Dendritic cell treated with granulocyte-macrophage colony-stimulating factor and Interleukin-4, amounts not matched to agents 40 ng/mL and 50 ng/mL, for 4 days (primary cell): ENCODE results near the gene HMCN1.

Experiments used
- H3K27ac Mint-ChIP-seq: one replicate; pipeline ENCODE4 v1.8.0; 2022; ENCODE audit warnings: mild to moderate bottlenecking, mixed read lengths
- H3K27me3 Mint-ChIP-seq: one replicate; pipeline ENCODE4 v1.8.0; 2022; ENCODE audit warnings: mild to moderate bottlenecking, mixed read lengths
- H3K36me3 Mint-ChIP-seq: one replicate; pipeline ENCODE4 v1.8.0; 2022; ENCODE audit warnings: low read depth, mixed read lengths
- H3K4me1 Mint-ChIP-seq: one replicate; pipeline ENCODE4 v1.8.0; 2022; ENCODE audit warnings: low read depth, mixed read lengths
- H3K4me3 Mint-ChIP-seq: one replicate; pipeline ENCODE4 v1.8.0; 2022; ENCODE audit warnings: mild to moderate bottlenecking, moderate library complexity, mixed read lengths
- H3K9me3 Mint-ChIP-seq: one replicate; pipeline ENCODE4 v1.8.0; 2022; ENCODE audit warnings: mixed read lengths
- intact Hi-C: fragments of 100-400 bp; cut with micrococcal nuclease; formaldehyde crosslinking; loops from one replicate; pipeline ENCODE4 v1.15.0; 2022

The HMCN1 gene

DNA sequence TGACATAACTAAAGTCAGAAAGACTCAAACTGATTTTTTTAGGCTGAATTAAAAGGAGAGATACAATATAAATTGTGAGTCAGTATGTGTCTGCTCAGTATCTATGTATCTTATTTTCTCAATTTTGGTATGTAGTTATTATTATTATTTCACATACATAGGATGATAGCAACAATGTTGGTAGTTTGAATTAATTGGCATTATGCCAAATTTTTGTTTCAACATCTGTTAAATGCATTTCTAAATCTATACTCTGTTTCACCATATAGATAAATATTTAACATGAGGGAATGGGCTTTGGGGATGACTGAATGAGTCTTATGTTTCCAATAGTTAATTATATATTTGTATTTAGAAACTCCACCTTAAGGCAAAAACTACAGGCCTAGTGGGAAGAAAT is 12.6 kb upstream of the HMCN1 start:
- no peaks in the 10 kb centered on the region for H3K4me1 Mint-ChIP-seq
- intact Hi-C loops, result no loop called here
- H3K4me3 Mint-ChIP-seq, result no peak overlapping the region
- H3K9me3 Mint-ChIP-seq, result no peaks in the 10 kb centered on the region
- H3K36me3 Mint-ChIP-seq, result no peaks in the 10 kb centered on the region
- no peak overlapping the region for H3K27ac Mint-ChIP-seq
- peaks cover 10% of the 10 kb centered on the region for H3K27me3 Mint-ChIP-seq

DNA sequence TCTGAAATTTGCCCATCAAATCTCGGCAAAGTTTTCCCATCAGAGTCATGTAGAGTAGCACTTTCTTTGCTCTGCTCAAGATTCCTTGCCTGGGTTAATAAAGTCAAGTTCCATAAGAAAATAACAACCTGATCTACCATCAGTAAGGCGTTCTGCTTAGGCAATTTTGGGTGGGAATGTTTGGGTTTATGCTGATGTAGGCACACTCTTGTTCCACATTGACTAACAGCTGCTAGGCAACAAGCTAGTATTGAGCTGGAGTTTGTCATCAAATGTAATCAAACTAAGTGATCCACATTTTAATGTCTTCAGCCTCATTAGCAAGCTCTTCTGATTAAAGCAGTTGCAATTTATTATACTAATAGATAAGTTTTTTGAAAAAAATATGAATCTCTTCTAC is 12.1 kb upstream of the HMCN1 start:
- Mint-ChIP-seq H3K4me3 (no peak overlapping the region), H3K27ac (no peak overlapping the region), H3K27me3 (peaks cover 9% of the 10 kb centered on the region), H3K36me3 (no peaks in the 10 kb centered on the region), H3K4me1 (no peaks in the 10 kb centered on the region), H3K9me3 (no peaks in the 10 kb centered on the region)
- intact Hi-C loops, result no loop called here

DNA sequence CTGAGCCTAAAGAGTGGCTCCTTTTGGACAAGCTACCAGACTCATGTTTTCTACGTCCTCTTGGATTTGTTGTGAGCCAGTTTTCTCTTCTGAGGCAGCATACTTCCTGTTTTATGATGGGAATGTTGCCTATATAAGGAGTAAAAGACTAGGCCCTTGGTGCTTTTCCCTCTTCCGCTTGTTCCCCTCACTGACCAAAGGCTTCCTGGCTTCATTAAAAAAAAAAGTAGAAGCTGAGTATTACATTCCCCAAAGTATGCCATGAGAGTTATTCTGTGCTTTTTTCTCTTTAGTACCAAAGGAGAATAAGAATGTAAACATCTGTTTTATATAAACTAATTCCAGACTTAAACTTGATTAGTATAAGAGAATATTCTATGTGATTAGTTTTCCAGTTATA is 6.5 kb upstream of the HMCN1 start:
- H3K4me3 Mint-ChIP-seq, result no peak overlapping the region
- no peak overlapping the region for H3K27ac Mint-ChIP-seq
- H3K36me3 Mint-ChIP-seq, result no peaks in the 10 kb centered on the region

DNA sequence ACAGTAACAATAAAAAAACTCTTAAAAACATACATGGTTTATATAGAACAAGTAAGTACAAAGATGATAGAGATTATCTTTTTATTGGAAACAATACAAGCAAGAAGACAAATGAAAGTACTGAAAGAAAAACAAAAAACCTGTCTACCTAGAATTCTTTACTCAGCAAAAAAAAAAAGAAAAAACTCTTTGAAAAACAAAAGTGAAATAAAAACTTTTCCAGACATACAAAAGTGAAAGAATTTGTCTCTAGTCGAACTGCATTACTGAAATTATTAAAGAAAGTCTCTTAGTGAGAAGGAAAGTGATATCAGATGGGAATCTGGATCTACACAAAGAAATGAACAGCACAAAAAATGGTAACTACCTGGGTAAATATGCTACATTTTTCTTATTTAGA is 2.7 kb upstream of the HMCN1 start:
- intact Hi-C loops, result no loop called here

More for the DNA sequence above, 6.5 kb upstream of the HMCN1 start:
- Mint-ChIP-seq H3K27me3 (peaks cover 11% of the 10 kb centered on the region), H3K9me3 (peaks cover 17% of the 10 kb centered on the region), H3K4me1 (no peaks in the 10 kb centered on the region)
- intact Hi-C loops, result no loop called here

DNA sequence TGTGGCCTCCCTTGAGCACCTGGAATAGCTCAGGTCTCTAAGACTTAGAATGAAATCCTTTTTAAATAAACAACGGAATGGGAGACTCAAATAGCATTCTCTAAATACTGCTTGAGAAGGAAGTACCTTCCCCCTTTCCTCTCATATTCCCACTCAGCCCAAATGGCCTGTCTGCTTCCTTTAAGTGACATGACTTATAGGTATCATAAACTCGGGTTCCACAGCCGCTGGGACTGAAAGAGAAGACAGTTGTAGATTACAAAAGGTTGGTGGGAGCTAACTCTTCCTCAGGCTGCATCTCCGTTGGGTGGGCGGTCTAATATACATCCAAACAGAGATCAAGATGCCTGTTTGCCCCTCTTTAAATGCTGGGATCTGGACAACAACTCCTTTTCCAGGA is 1.2 kb upstream of the HMCN1 start:
- no peak overlapping the region for H3K4me3 Mint-ChIP-seq
- H3K9me3 Mint-ChIP-seq, result peaks cover 17% of the 10 kb centered on the region
- H3K4me1 Mint-ChIP-seq, result peaks cover 21% of the 10 kb centered on the region
- intact Hi-C loops, result no loop called here
- no peaks in the 10 kb centered on the region for H3K36me3 Mint-ChIP-seq
- H3K27ac Mint-ChIP-seq, result no peak overlapping the region
- peaks cover 49% of the 10 kb centered on the region for H3K27me3 Mint-ChIP-seq

More for the DNA sequence above, 2.7 kb upstream of the HMCN1 start:
- Mint-ChIP-seq H3K4me1 (peaks cover 21% of the 10 kb centered on the region), H3K27ac (no peak overlapping the region), H3K36me3 (no peaks in the 10 kb centered on the region), H3K9me3 (peaks cover 17% of the 10 kb centered on the region), H3K4me3 (no peak overlapping the region), H3K27me3 (peaks cover 42% of the 10 kb centered on the region)

- Mint-ChIP-seq H3K4me1 (peaks cover 21% of the 10 kb centered on the region), H3K4me3 (no peak overlapping the region), H3K27ac (no peak overlapping the region), H3K36me3 (no peaks in the 10 kb centered on the region), H3K9me3 (peaks cover 30% of the 10 kb centered on the region), H3K27me3 (peaks cover 53% of the 10 kb centered on the region)
- intact Hi-C loops, result no loop called here
Observed at GRCh38 chr1:185734929-185735700, 924 bp downstream of the HMCN1 start.

DNA sequence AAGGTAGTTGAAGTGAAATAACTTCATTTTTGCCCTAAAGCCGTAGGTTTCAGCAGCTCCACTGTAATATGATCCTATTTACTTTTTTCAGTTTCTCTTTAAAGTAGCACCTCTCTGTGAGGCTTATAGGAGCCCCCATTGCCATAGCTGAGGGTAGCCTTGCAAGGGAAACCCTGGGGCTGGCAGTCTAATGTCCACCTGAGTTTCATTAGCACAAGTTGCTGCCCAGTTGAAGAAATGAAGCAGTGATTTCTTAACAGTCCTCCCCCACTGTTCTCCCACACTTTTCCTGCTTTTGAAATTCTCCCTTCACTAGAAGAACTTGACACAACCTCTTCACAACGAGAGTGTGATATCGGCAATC is 1.5 kb downstream of the HMCN1 start:
- Mint-ChIP-seq H3K4me1 (peaks cover 21% of the 10 kb centered on the region), H3K4me3 (no peak overlapping the region), H3K36me3 (no peaks in the 10 kb centered on the region), H3K27me3 (peaks cover 52% of the 10 kb centered on the region), H3K9me3 (peaks cover 31% of the 10 kb centered on the region), H3K27ac (no peak overlapping the region)
- intact Hi-C loops, result no loop called here

DNA sequence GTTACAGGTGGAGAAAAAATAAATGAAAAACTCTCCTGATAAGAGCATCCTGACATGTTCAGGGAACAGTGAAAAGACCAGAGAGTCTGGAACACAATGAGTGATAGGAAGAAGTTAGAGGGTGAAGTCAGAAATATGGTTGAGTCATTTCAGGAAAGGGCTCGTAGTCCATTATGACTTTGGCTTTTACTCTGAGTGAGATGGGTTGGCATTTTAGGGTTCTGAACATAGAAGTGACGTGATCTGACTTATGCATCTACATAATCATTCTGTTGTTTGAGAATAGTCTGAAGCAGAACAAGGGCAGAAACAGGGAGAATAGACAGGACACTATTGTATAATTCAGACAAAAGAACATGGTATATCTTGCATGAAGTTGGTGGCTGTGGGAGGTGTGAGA is 5.8 kb downstream of the HMCN1 start:
- Mint-ChIP-seq H3K36me3 (no peaks in the 10 kb centered on the region), H3K9me3 (peaks cover 27% of the 10 kb centered on the region), H3K4me1 (peaks cover 6% of the 10 kb centered on the region), H3K27me3 (peaks cover 20% of the 10 kb centered on the region), H3K4me3 (no peak overlapping the region), H3K27ac (no peak overlapping the region)
- intact Hi-C loops, result no loop called here

- intact Hi-C loops, result no loop called here
- Mint-ChIP-seq H3K27me3 (peaks cover 11% of the 10 kb centered on the region), H3K9me3 (peaks cover 27% of the 10 kb centered on the region), H3K4me1 (no peaks in the 10 kb centered on the region), H3K36me3 (no peaks in the 10 kb centered on the region), H3K4me3 (no peak overlapping the region), H3K27ac (no peak overlapping the region)
Observed at GRCh38 chr1:185741551-185741950, 7.4 kb downstream of the HMCN1 start.

DNA sequence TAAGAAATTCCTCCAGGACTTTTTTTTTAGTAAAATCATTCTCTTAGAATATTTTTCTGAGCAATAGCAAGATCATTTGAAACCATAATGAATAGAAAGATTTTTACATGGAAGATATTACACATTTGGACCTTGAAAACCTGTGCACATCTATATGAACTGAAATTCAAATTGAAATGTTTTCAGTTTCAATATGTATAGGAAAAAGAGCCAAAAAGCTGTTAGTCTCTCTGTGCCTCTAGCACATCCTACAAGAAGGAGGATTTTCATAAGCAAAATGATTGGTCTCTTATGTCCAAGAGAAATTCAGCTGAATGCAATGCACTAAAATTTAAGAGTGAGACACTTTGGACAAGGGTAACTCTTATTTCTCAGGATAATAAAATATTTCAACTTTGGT is 8.2 kb downstream of the HMCN1 start:
- Mint-ChIP-seq H3K4me3 (no peak overlapping the region), H3K4me1 (no peaks in the 10 kb centered on the region), H3K27me3 (peaks cover 7% of the 10 kb centered on the region), H3K9me3 (peaks cover 27% of the 10 kb centered on the region), H3K27ac (no peak overlapping the region), H3K36me3 (no peaks in the 10 kb centered on the region)
- intact Hi-C loops, result no loop called here

DNA sequence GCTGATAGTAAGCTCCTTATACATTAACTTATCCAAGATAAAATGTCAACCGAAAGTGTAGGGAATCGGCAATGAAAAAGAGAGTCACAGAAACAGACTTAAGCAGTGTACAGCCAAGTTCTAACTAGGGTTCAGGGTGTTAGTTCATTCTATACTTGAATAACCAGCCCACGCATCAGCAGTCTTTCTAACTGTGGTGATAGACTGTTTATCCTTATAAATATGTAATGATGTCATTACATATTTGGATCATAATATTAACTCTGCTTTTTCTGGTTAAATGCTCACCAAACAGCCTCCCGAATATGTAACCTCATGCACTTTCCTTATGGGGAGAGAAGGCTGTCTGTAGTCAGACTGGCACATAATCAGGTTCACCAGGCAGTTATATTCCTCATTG is 11.0 kb downstream of the HMCN1 start:
- H3K4me1 Mint-ChIP-seq, result no peaks in the 10 kb centered on the region
- intact Hi-C loops, result no loop called here
- no peak overlapping the region for H3K27ac Mint-ChIP-seq
- H3K36me3 Mint-ChIP-seq, result no peaks in the 10 kb centered on the region
- H3K4me3 Mint-ChIP-seq, result no peak overlapping the region
- peaks cover 3% of the 10 kb centered on the region for H3K27me3 Mint-ChIP-seq
- peaks cover 13% of the 10 kb centered on the region for H3K9me3 Mint-ChIP-seq

DNA sequence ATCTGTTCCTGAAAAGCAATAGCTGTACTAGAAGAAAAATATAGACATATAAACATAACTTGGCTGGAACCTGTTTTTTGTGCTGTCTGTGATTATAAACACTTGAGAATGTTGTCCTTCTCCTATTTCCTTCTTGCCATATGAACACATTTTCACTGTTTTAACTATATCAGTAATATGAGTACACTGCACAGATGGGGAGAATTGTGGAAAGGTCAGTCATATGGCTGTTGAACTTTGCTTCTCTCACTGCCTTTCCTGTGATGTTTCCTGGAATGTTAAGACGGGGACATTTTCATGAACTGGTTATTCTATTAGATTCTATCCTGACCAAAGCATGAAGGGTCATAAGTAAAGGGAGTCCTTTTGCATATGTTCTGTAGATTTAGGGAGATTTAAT is 24.9 kb downstream of the HMCN1 start:
- H3K36me3 Mint-ChIP-seq, result no peaks in the 10 kb centered on the region
- H3K9me3 Mint-ChIP-seq, result no peaks in the 10 kb centered on the region
- H3K27me3 Mint-ChIP-seq, result peaks cover 2% of the 10 kb centered on the region

DNA sequence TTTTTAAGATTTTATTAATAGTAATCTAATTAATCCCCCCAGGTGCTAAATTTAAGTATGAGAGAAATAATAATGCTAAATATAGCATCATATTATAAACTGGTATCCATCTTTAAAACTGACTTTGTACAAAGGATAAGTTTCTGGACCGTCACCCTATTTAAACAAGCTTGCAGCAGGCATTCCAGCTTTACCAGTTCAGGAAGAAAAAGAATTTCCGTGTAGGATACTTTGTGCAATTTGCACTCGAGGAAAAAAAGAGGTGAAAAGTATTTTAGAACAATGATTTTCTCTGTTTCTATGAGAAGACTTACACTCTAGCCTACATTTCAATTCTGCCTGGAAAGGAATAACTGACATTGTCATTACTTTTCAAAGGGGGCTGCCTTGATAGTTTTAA is 27.6 kb downstream of the HMCN1 start:
- intact Hi-C loops, result no loop called here
- H3K9me3 Mint-ChIP-seq, result no peaks in the 10 kb centered on the region
- no peak overlapping the region for H3K4me3 Mint-ChIP-seq
- no peaks in the 10 kb centered on the region for H3K36me3 Mint-ChIP-seq
- H3K4me1 Mint-ChIP-seq, result no peaks in the 10 kb centered on the region
- peaks cover 2% of the 10 kb centered on the region for H3K27me3 Mint-ChIP-seq
- H3K27ac Mint-ChIP-seq, result no peak overlapping the region

More for the DNA sequence above, 24.9 kb downstream of the HMCN1 start:
- intact Hi-C loops, result no loop called here
- Mint-ChIP-seq H3K27ac (no peak overlapping the region), H3K4me1 (no peaks in the 10 kb centered on the region), H3K4me3 (no peak overlapping the region)

GRCh38 chr1:185767508-185768120 is 33.4 kb downstream of the HMCN1 start:
- Mint-ChIP-seq H3K9me3 (no peaks in the 10 kb centered on the region), H3K27me3 (peaks cover 2% of the 10 kb centered on the region), H3K36me3 (no peaks in the 10 kb centered on the region), H3K27ac (no peak overlapping the region), H3K4me1 (no peaks in the 10 kb centered on the region), H3K4me3 (no peak overlapping the region)
- intact Hi-C loops, result no loop called here

DNA sequence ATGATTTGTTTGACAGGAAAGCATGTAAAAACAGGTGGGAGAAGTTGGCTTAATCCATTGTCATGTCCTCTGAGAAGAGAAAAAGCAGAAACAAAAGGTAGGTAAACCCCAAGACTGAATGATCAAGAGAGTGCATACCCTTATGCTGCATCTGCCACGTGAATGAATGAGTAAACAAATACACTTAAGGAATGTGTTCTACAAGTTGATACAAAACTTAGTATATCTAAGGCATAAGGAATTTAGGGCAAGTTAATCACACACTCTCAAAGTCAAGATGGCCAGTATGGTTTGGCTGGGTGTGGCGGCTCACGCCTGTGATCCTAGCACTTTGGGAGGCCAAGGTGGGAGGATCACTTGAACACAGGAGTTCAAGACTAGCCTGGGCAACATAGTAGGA is 34.2 kb downstream of the HMCN1 start:
- H3K36me3 Mint-ChIP-seq, result no peaks in the 10 kb centered on the region
- H3K9me3 Mint-ChIP-seq, result no peaks in the 10 kb centered on the region
- no peaks in the 10 kb centered on the region for H3K27me3 Mint-ChIP-seq

More for the DNA sequence above, 34.2 kb downstream of the HMCN1 start:
- Mint-ChIP-seq H3K4me3 (no peak overlapping the region), H3K27ac (no peak overlapping the region), H3K4me1 (no peaks in the 10 kb centered on the region)
- intact Hi-C loops, result no loop called here
